Activated CD4-positive, alpha-beta T cell treated with anti-CD3 and anti-CD28 coated beads, Interleukin-2, Interleukin-6, amounts not matched to agents 100 ng/mL and 50 ng/mL, durations not matched to agents 16 hours and 8 hours (primary cell): ENCODE results near the gene SYNPO2.
"Not testable (repeated sequence)": the region's sequence is repeated elsewhere in the genome, so short reads cannot be mapped to it uniquely, and the experiment has no call there.

Experiments used
- DNase-seq: peaks from one replicate; pipeline ENCODE4 v3.0.0-alpha.2; 2020

The SYNPO2 gene

GRCh38 chr4:119010909-119011606 lies 122.4 kb downstream of the SYNPO2 start:
- DNase-seq = no peak

- DNase-seq = no peak
Observed at GRCh38 chr4:119011607-119011988, 122.9 kb downstream of the SYNPO2 start.

GRCh38 chr4:119014658-119015057 lies 126.0 kb downstream of the SYNPO2 start:
- no peak for DNase-seq

- DNase-seq = no peak
Observed at GRCh38 chr4:119016636-119017035, 128.0 kb downstream of the SYNPO2 start.

DNA sequence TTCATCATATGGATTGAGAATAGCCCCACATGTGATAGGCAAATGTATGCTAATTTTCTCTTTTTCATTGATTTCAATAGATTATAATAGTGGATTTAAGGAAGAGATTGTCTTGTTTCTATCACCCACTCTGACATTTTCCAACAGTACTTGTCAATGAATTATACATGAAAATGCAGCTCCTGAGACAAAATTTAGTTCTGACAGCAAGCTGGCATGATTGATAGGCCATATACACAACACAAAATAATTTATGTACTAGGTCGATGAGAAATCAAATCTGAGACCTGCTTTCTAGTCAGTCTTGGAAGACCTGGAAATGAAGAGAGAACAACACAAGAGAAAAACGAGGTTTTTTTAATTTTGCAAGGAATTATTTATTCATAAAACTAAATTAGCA lies 129.0 kb downstream of the SYNPO2 start:
- no peak for DNase-seq

- DNase-seq = no peak
Observed at GRCh38 chr4:119020158-119020557, 131.5 kb downstream of the SYNPO2 start.

- not testable (repeated sequence) for DNase-seq
Observed at GRCh38 chr4:119022520-119022919, 133.9 kb downstream of the SYNPO2 start.

DNA sequence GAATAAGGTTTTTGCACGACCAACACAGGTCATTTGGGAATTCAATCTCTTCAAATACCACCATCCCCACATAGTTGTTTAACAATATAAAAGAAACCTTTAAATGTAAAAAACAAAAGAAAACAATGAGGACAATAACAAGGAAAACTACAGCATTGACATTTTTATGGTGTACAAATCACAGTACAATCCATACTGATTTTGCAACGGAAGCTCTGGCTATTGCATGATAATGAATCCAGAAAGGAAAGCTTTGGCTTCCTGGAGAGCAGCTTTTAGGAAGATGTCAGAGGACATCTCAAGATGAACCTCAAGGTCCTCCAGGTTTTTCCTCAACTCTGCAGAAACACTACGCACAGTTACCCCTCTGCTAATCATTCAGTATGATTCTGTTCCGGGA lies 135.4 kb downstream of the SYNPO2 start:
- no peak for DNase-seq

GRCh38 chr4:119025420-119025819 lies 136.8 kb downstream of the SYNPO2 start:
- no peak for DNase-seq

GRCh38 chr4:119025916-119026661 lies 137.4 kb downstream of the SYNPO2 start:
- DNase-seq = no peak

DNA sequence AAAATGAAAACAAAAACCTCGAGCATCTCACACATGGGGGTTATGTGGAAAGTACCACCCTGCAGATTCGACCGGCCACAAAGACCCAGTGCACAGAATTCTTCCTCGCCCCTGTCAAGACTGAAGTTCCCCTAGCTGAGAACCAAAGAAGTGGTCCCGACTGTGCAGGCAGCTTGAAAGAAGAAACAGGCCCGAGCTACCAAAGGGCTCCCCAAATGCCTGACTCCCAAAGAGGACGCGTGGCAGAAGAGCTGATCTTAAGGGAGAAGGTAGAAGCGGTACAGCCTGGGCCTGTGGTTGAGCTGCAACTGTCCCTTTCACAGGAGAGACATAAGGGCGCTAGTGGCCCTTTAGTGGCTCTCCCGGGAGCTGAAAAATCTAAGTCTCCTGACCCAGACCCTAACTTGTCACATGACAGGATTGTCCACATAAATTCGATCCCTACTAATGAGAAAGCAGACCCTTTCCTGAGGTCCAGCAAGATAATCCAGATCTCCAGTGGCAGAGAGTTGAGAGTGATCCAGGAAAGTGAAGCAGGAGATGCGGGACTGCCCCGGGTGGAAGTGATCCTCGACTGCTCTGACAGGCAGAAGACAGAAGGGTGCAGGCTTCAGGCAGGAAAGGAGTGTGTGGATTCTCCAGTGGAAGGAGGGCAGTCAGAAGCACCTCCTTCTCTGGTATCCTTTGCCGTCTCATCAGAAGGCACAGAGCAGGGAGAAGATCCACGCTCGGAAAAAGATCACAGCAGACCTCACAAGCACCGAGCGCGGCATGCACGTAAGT lies 138.2 kb downstream of the SYNPO2 start:
- no peak for DNase-seq

DNA sequence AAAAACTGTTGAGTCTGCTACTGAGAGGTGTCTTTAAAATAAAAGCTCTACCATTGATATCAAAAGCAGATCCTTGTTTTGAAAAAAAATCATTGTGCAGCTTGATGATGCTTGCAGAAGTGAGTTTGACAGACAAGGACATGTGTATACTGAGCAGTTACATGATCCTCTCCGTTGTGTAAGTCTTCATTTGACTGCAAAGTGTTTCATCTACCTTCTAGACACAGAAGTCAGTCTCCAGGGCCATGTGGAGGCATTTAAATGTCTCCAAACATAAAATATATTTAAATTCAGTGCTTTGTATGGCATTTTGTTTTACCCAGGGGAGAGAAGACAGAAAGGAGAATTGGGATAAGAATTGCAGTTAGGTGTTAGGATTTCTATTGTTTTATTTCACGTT lies 139.2 kb downstream of the SYNPO2 start:
- no peak for DNase-seq

DNA sequence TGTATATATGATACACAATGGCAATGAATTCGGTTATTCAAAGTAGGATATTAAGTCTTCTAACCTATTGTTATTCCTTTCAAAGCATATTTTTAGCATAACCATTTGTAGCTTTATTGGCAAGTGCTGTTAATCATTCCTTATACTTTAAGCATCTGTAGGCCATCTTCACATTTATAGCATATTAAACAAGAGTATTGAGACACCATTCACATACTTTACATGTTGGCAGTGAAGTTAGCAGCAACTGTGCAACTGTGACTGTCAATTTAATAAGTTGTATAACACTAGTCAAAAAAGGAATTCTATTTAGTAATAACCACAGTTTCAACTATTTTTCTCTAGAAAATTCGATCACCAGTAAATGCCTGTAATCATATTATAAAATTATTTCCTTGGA lies 139.6 kb downstream of the SYNPO2 start:
- no peak for DNase-seq

GRCh38 chr4:119029847-119030535 lies 141.3 kb downstream of the SYNPO2 start:
- DNase-seq = no peak

GRCh38 chr4:119030536-119030890 lies 141.9 kb downstream of the SYNPO2 start:
- DNase-seq = no peak

DNA sequence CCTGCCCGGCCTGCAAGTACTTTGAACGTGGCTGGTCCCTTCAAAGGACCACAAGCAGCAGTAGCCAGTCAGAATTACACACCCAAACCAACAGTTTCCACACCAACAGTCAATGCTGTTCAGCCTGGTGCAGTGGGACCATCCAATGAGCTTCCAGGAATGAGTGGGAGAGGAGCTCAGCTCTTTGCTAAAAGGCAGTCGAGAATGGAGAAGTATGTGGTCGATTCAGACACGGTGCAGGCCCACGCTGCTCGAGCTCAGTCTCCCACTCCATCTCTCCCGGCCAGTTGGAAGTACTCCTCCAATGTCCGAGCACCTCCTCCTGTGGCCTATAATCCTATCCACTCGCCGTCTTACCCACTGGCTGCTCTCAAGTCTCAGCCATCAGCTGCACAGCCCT lies 142.6 kb downstream of the SYNPO2 start:
- DNase-seq = no peak

DNA sequence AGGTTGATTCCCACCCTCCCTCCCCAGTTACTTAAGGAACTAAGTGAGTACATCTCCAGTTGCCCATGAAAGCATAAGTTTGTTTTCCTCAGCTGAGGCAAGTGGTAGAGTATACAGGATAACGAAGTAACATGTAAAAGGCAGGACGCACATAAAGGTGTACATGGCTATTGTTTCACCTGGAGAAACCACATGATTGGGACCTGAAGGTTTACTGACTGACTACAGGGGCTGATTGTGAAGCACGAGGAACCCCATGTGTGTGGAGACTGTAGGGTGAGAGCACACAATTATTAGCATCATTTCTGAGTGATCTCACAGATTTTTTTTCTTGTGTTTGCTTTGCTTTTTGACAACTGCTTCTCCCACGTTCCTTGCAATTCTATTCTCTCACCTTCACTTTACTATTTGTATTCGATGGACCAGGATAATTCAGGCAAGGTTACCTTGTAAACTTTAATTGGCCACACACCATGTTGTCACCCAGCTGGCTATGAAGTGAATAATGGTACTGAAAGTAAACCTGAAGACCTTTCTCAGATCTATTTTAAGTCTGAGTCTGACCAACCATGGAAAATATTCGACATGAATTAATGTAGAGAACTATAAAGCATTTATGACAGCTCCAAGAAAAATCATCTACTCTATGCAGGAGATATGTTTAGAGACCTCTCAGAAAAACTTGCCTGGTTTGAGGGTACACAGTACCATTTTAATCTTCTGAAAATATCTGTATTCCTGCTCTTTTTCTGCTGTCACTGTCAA lies 144.4 kb downstream of the SYNPO2 start:
- DNase-seq = no peak

- no peak for DNase-seq
Observed at GRCh38 chr4:119034276-119035008, 145.8 kb downstream of the SYNPO2 start.

DNA sequence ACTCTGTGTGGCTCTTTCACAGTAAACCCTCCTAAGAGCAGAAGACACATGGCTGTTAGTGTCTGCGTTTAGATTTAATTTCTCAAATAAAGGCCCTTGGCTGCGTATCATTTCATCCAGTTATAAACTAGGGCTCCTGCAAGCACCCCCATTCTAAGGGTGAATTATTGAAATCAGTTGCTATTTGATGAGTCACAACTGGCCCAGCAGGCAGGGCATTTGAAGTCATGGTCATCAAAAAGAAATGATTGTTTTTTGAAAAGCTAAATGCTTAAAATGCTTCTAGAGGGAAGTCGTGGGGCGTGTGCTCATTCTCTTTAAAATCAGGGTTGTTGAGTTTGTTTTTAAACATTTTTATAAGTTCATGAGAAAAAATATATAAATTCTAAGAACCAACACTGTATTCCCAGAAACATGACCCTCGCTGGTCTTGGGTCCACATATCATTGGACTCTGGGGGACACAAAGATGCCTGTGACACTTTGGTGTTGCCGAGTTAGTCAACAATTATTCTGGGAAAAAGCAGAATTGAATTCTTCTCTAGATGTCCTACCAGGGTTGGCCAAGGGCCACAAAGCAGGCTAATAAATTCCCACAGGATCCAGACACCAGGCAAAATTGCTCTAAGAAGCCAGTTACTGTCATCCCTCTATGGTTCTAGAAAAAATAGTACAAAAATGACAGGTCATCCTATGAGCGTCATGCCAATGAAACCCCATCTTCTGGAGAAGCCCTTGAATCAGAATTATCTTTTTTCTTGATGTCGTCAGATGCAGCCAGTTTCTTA lies 147.5 kb downstream of the SYNPO2 start:
- DNase-seq = no peak

DNA sequence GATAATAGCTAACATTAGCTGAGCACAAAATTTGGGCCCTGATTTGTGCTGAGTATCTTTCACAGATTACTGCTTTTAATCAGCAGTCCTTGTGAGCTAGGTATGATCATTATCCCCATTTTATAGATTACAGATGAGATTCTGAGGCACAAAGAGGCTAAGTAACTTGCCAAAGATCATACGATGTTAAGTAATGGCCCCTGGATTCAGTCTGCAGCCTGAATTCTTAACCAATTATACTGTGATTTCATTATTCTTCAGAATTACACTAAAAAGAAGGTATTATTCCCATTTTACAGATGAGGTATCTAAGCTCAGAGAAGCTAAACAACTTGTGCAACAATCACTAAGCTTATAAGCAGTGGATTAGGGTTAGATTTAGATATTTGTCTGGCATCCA lies 149.1 kb downstream of the SYNPO2 start:
- DNase-seq = no peak
